GM10248 (cell line): ENCODE data around the gene KIF26A.

Source experiments
- CTCF ChIA-PET: fragments of 300-600 bp; sonication (Branson Sonifier 250); formaldehyde crosslinking; extraction: SDS; loops from one replicate; lab custom pipeline; 2021; ENCODE audit warnings: antibody characterized with exemption; lab: Yijun Ruan, JAX
- POLR2A ChIA-PET: fragments of 350-650 bp; sonication (Branson Sonifier 250); formaldehyde crosslinking; extraction: SDS; loops from one replicate; lab custom pipeline; 2020; ENCODE audit warnings: antibody characterized with exemption; lab: Yijun Ruan, JAX
- DNase-seq: peaks from one replicate; pipeline ENCODE4 v3.0.0; 2012; ENCODE audit errors: extremely low spot score
- TF ChIP-seq, protein P1 (sequence below): IDR thresholded peaks from 2 replicates; pipeline ENCODE4 v1.5.1; 2012; ENCODE audit warnings: mild to moderate bottlenecking, low read depth; ENCODE audit errors: extremely low read depth, missing control alignments, control extremely low read depth

KIF26A gene

DNA sequence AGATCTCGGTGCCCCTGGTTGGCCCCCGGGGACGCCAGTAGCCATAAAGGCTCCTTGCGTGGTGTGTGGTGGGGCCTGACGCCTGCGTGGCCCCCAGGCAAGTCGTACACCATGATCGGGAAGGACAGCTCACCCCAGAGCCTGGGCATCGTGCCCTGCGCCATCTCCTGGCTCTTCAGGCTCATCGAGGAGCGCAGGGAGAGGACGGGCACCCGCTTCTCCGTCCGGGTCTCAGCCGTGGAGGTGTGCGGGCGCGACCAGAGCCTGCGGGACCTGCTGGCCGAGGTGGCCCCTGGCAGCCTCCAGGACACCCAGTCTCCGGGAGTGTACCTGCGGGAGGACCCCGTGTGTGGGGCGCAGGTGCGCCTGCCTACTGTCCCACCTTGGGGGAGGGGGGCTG lies 34.5 kb downstream of the KIF26A start:
- DNase-seq = no peak
- POLR2A ChIA-PET = no interaction called here
- TF ChIP-seq, protein P1, sequence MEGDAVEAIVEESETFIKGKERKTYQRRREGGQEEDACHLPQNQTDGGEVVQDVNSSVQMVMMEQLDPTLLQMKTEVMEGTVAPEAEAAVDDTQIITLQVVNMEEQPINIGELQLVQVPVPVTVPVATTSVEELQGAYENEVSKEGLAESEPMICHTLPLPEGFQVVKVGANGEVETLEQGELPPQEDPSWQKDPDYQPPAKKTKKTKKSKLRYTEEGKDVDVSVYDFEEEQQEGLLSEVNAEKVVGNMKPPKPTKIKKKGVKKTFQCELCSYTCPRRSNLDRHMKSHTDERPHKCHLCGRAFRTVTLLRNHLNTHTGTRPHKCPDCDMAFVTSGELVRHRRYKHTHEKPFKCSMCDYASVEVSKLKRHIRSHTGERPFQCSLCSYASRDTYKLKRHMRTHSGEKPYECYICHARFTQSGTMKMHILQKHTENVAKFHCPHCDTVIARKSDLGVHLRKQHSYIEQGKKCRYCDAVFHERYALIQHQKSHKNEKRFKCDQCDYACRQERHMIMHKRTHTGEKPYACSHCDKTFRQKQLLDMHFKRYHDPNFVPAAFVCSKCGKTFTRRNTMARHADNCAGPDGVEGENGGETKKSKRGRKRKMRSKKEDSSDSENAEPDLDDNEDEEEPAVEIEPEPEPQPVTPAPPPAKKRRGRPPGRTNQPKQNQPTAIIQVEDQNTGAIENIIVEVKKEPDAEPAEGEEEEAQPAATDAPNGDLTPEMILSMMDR = no peak
- CTCF ChIA-PET = no interaction called here

DNA sequence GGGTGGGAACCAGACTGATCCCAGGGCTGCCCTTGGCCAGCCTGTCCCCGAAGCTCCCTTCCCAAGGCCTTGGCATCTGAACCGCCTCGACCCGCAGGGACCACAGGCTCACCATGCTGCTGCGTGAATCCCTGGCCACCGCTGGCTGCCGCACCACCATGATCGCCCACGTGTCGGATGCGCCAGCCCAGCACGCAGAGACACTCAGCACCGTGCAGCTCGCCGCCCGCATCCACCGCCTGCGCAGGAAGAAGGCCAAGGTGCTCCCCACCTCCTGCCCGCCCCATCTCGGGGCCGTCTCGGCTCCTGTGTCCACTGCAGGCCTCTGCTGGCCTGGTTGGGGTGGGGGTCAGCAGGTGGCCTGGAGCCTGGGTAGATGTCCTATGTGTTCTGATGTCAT lies 35.7 kb downstream of the KIF26A start:
- no peak for DNase-seq
- ChIA-PET POLR2A (no interaction called here), CTCF (no interaction called here)
- TF ChIP-seq, protein P1 = no peak

DNA sequence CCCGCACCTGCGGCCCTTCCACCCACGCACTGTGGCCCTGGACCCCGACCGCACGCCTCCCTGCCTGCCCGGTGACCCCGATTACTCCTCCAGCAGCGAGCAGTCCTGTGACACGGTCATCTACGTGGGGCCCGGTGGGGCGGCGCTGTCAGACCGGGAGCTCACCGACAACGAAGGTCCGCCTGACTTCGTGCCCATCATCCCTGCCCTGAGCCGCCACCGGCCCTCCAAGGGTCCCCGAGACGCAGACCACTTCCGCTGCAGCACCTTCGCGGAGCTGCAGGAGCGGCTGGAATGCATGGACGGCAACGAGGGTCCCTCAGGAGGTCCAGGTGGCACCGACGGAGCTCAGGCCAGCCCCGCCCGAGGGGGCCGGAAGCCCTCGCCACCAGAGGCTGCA lies 36.7 kb downstream of the KIF26A start:
- POLR2A ChIA-PET = no interaction called here
- CTCF ChIA-PET = no interaction called here
- no peak for DNase-seq
- TF ChIP-seq, protein P1 = no peak

DNA sequence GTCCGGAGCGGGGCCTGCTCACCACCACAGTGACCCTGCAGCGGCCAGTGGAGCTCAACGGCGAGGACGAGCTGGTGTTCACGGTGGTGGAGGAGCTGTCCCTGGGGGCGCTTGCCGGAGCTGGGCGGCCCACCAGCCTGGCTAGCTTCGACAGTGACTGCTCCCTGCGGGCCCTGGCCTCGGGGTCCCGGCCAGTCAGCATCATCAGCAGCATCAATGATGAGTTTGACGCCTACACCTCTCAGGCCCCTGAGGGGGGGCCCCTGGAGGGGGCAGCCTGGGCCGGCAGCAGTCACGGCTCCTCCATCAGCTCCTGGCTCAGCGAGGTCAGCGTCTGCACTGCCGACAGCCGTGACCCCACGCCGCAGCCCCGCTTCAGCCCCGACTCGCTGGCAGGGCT lies 37.4 kb downstream of the KIF26A start:
- CTCF ChIA-PET = no interaction called here
- no peak for DNase-seq
- POLR2A ChIA-PET = no interaction called here
- TF ChIP-seq, protein P1 = no peak

DNA sequence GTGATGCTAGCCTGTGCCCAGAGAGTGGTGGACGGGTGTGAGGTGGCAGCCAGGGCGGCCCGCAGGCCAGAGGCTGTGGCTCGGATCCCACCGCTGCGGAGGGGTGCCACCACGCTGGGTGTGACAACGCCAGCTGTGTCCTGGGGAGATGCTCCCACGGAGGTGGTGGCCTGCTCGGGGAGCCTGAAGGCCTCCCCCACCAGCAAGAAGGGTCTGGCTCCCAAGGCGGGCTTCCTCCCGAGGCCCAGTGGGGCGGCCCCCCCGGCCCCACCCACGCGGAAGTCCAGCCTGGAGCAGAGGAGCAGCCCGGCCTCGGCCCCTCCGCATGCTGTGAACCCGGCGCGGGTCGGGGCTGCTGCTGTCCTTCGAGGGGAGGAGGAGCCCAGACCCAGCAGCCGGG lies 38.2 kb downstream of the KIF26A start:
- DNase-seq = no peak
- ChIA-PET CTCF (no interaction called here), POLR2A (no interaction called here)
- TF ChIP-seq, protein P1 = no peak

DNA sequence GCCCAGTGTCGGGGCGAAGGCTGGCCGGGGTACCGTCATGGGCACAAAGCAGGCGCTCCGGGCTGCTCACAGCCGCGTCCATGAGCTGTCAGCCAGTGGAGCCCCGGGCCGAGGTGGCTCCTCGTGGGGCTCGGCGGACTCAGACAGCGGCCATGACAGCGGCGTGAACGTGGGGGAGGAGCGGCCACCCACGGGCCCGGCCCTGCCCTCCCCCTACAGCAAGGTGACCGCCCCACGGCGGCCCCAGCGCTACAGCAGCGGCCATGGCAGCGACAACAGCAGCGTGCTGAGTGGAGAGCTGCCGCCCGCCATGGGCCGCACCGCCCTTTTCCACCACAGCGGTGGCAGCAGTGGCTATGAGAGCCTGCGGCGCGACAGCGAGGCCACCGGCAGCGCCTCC lies 39.0 kb downstream of the KIF26A start:
- ChIA-PET POLR2A (no interaction called here), CTCF (no interaction called here)
- TF ChIP-seq, protein P1 = no peak
- no peak for DNase-seq

- ChIA-PET POLR2A (no interaction called here), CTCF (no interaction called here)
- TF ChIP-seq, protein P1 = no peak
- no peak for DNase-seq
Observed at GRCh38 chr14:104178279-104178678, 39.9 kb downstream of the KIF26A start.
